WTC11 (cell line): ENCODE data around the gene TTLL10.

Experiments used
- CREB1 ChIP-seq: sonication (generic); formaldehyde crosslinking; IDR thresholded peaks from 2 replicates; pipeline ENCODE4 v1.8.0; 2023; ENCODE audit warnings: mild to moderate bottlenecking, missing genetic modification reagents
- FOXK1 ChIP-seq: sonication (generic); formaldehyde crosslinking; IDR thresholded peaks from 2 replicates; pipeline ENCODE4 v1.8.0; 2022; ENCODE audit warnings: mild to moderate bottlenecking, moderate library complexity, missing genetic modification reagents
- GABPB1 ChIP-seq: sonication (generic); formaldehyde crosslinking; IDR thresholded peaks from 2 replicates; pipeline ENCODE4 v1.8.1; 2023; ENCODE audit warnings: mild to moderate bottlenecking, missing genetic modification reagents
- NFYB ChIP-seq: sonication (generic); formaldehyde crosslinking; conservative IDR thresholded peaks from 2 replicates; pipeline ENCODE4 v1.8.0; 2022; ENCODE audit warnings: low read depth, missing genetic modification reagents
- TF ChIP-seq, protein P1 (sequence below): fragments of 200-600 bp; IDR thresholded peaks from 2 replicates; pipeline ENCODE4 v1.8.0; 2022; ENCODE audit warnings: antibody characterized with exemption
- TF ChIP-seq, protein P2 (sequence below): sonication (generic); formaldehyde crosslinking; IDR thresholded peaks from 2 replicates; pipeline ENCODE4 v1.8.1; 2022; ENCODE audit warnings: mild to moderate bottlenecking, missing genetic modification reagents, moderate library complexity, borderline replicate concordance
- TF ChIP-seq, protein P3 (sequence below): sonication (generic); formaldehyde crosslinking; IDR thresholded peaks from 2 replicates; pipeline ENCODE4 v1.8.0; 2022; ENCODE audit warnings: missing genetic modification reagents
- TF ChIP-seq, protein P4 (sequence below): sonication (generic); formaldehyde crosslinking; IDR thresholded peaks from 2 replicates; pipeline ENCODE4 v1.8.1; 2023; ENCODE audit warnings: mild to moderate bottlenecking, missing genetic modification reagents, borderline replicate concordance
- TF ChIP-seq, protein P5 (sequence below): sonication (generic); formaldehyde crosslinking; IDR thresholded peaks from 2 replicates; pipeline ENCODE4 v1.8.0; 2023; ENCODE audit warnings: missing genetic modification reagents, mild to moderate bottlenecking, borderline replicate concordance
- TF ChIP-seq, protein P6 (sequence below): sonication (generic); formaldehyde crosslinking; IDR thresholded peaks from 2 replicates; pipeline ENCODE4 v1.8.0; 2022; ENCODE audit warnings: mild to moderate bottlenecking, missing genetic modification reagents

DNA sequence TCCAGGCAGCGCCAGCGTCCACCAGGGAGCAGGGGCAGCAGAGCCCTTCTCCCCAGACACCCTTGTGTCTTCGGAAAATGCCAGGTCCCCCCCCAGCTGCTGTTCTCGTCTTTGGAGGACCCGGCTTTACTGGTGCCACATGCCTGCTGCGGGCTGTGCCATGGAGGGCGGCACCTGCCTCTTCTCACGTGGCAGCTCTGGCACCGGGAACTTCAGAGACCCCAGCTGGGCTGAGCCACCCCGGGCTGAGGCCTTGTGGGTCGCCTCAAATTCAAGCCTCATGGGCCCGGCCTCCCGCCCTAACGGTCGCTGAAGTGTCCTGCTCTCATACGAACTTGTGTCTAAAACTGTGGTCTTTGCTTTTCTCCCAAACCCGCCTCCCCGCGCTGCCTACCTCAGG is 30.8 kb upstream of the TTLL10 start:
- TF ChIP-seq, protein P1, sequence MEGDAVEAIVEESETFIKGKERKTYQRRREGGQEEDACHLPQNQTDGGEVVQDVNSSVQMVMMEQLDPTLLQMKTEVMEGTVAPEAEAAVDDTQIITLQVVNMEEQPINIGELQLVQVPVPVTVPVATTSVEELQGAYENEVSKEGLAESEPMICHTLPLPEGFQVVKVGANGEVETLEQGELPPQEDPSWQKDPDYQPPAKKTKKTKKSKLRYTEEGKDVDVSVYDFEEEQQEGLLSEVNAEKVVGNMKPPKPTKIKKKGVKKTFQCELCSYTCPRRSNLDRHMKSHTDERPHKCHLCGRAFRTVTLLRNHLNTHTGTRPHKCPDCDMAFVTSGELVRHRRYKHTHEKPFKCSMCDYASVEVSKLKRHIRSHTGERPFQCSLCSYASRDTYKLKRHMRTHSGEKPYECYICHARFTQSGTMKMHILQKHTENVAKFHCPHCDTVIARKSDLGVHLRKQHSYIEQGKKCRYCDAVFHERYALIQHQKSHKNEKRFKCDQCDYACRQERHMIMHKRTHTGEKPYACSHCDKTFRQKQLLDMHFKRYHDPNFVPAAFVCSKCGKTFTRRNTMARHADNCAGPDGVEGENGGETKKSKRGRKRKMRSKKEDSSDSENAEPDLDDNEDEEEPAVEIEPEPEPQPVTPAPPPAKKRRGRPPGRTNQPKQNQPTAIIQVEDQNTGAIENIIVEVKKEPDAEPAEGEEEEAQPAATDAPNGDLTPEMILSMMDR, result no peak
- no peak for TF ChIP-seq NFYB (CRISPR knock-in tag)
- TF ChIP-seq, protein P2, sequence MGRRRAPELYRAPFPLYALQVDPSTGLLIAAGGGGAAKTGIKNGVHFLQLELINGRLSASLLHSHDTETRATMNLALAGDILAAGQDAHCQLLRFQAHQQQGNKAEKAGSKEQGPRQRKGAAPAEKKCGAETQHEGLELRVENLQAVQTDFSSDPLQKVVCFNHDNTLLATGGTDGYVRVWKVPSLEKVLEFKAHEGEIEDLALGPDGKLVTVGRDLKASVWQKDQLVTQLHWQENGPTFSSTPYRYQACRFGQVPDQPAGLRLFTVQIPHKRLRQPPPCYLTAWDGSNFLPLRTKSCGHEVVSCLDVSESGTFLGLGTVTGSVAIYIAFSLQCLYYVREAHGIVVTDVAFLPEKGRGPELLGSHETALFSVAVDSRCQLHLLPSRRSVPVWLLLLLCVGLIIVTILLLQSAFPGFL (CRISPR knock-in tag), result no peak
- TF ChIP-seq, protein P3, sequence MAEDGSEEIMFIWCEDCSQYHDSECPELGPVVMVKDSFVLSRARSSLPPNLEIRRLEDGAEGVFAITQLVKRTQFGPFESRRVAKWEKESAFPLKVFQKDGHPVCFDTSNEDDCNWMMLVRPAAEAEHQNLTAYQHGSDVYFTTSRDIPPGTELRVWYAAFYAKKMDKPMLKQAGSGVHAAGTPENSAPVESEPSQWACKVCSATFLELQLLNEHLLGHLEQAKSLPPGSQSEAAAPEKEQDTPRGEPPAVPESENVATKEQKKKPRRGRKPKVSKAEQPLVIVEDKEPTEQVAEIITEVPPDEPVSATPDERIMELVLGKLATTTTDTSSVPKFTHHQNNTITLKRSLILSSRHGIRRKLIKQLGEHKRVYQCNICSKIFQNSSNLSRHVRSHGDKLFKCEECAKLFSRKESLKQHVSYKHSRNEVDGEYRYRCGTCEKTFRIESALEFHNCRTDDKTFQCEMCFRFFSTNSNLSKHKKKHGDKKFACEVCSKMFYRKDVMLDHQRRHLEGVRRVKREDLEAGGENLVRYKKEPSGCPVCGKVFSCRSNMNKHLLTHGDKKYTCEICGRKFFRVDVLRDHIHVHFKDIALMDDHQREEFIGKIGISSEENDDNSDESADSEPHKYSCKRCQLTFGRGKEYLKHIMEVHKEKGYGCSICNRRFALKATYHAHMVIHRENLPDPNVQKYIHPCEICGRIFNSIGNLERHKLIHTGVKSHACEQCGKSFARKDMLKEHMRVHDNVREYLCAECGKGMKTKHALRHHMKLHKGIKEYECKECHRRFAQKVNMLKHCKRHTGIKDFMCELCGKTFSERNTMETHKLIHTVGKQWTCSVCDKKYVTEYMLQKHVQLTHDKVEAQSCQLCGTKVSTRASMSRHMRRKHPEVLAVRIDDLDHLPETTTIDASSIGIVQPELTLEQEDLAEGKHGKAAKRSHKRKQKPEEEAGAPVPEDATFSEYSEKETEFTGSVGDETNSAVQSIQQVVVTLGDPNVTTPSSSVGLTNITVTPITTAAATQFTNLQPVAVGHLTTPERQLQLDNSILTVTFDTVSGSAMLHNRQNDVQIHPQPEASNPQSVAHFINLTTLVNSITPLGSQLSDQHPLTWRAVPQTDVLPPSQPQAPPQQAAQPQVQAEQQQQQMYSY (CRISPR knock-in tag), result no peak
- no peak for TF ChIP-seq GABPB1
- TF ChIP-seq FOXK1 (CRISPR knock-in tag), result no peak
- TF ChIP-seq, protein P4, sequence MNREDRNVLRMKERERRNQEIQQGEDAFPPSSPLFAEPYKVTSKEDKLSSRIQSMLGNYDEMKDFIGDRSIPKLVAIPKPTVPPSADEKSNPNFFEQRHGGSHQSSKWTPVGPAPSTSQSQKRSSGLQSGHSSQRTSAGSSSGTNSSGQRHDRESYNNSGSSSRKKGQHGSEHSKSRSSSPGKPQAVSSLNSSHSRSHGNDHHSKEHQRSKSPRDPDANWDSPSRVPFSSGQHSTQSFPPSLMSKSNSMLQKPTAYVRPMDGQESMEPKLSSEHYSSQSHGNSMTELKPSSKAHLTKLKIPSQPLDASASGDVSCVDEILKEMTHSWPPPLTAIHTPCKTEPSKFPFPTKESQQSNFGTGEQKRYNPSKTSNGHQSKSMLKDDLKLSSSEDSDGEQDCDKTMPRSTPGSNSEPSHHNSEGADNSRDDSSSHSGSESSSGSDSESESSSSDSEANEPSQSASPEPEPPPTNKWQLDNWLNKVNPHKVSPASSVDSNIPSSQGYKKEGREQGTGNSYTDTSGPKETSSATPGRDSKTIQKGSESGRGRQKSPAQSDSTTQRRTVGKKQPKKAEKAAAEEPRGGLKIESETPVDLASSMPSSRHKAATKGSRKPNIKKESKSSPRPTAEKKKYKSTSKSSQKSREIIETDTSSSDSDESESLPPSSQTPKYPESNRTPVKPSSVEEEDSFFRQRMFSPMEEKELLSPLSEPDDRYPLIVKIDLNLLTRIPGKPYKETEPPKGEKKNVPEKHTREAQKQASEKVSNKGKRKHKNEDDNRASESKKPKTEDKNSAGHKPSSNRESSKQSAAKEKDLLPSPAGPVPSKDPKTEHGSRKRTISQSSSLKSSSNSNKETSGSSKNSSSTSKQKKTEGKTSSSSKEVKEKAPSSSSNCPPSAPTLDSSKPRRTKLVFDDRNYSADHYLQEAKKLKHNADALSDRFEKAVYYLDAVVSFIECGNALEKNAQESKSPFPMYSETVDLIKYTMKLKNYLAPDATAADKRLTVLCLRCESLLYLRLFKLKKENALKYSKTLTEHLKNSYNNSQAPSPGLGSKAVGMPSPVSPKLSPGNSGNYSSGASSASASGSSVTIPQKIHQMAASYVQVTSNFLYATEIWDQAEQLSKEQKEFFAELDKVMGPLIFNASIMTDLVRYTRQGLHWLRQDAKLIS (CRISPR knock-in tag), result no peak
- TF ChIP-seq, protein P5, sequence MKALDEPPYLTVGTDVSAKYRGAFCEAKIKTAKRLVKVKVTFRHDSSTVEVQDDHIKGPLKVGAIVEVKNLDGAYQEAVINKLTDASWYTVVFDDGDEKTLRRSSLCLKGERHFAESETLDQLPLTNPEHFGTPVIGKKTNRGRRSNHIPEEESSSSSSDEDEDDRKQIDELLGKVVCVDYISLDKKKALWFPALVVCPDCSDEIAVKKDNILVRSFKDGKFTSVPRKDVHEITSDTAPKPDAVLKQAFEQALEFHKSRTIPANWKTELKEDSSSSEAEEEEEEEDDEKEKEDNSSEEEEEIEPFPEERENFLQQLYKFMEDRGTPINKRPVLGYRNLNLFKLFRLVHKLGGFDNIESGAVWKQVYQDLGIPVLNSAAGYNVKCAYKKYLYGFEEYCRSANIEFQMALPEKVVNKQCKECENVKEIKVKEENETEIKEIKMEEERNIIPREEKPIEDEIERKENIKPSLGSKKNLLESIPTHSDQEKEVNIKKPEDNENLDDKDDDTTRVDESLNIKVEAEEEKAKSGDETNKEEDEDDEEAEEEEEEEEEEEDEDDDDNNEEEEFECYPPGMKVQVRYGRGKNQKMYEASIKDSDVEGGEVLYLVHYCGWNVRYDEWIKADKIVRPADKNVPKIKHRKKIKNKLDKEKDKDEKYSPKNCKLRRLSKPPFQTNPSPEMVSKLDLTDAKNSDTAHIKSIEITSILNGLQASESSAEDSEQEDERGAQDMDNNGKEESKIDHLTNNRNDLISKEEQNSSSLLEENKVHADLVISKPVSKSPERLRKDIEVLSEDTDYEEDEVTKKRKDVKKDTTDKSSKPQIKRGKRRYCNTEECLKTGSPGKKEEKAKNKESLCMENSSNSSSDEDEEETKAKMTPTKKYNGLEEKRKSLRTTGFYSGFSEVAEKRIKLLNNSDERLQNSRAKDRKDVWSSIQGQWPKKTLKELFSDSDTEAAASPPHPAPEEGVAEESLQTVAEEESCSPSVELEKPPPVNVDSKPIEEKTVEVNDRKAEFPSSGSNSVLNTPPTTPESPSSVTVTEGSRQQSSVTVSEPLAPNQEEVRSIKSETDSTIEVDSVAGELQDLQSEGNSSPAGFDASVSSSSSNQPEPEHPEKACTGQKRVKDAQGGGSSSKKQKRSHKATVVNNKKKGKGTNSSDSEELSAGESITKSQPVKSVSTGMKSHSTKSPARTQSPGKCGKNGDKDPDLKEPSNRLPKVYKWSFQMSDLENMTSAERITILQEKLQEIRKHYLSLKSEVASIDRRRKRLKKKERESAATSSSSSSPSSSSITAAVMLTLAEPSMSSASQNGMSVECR, result no peak
- TF ChIP-seq CREB1 (CRISPR knock-in tag), result no peak
- TF ChIP-seq, protein P6, sequence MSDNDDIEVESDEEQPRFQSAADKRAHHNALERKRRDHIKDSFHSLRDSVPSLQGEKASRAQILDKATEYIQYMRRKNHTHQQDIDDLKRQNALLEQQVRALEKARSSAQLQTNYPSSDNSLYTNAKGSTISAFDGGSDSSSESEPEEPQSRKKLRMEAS (CRISPR knock-in tag), result no peak
